Liver (tissue), 9 donors: ENCODE measurements around the gene THSD4. TPM values are rescaled to one million over a fixed set of nuclear protein-coding genes. Genes with fewer than 3 reads are reported as not detected.

Experiments used
- DNase-seq: peaks from one replicate; pipeline ENCODE4 v3.0.0-alpha.2; 2017; ENCODE audit warnings: low spot score
- H3K27ac ChIP-seq, 2 donors: one replicate each; pipeline ENCODE4 v1.7.0; 2013; ENCODE audit warnings: inconsistent platforms in 2 of 2, low read length in 2 of 2, control low read depth in 1 of 2, low read depth in 1 of 2, mild to moderate bottlenecking in 1 of 2
- H3K27me3 ChIP-seq, 4 donors: one replicate each; pipeline versions ENCODE4 v1.6.1 to v1.7.0; 2013; ENCODE audit warnings: low read length in 3 of 4, inconsistent platforms in 1 of 4, mild to moderate bottlenecking in 1 of 4, moderate library complexity in 1 of 4; ENCODE audit not compliant: control insufficient read depth in 4 of 4, insufficient read depth in 4 of 4
- H3K36me3 ChIP-seq, 4 donors: one replicate each; pipeline versions ENCODE4 v1.6.1 to v1.7.0; 2013; ENCODE audit warnings: low read length in 3 of 4, mild to moderate bottlenecking in 3 of 4, low read depth in 1 of 4, moderate library complexity in 1 of 4; ENCODE audit not compliant: control insufficient read depth in 4 of 4, insufficient read depth in 3 of 4
- H3K4me1 ChIP-seq, 4 donors: one replicate each; pipeline versions ENCODE4 v1.6.1 to v1.7.0; 2013; ENCODE audit warnings: low read length in 3 of 4, mild to moderate bottlenecking in 3 of 4, moderate library complexity in 1 of 4; ENCODE audit not compliant: control insufficient read depth in 4 of 4, insufficient read depth in 4 of 4
- H3K4me3 ChIP-seq, 3 donors: one replicate each; pipeline versions ENCODE4 v1.6.1 to v1.7.0; 2013; ENCODE audit warnings: low read length in 3 of 3, control low read depth in 1 of 3, low read depth in 1 of 3, mild to moderate bottlenecking in 1 of 3
- H3K9ac ChIP-seq, 2 donors: one replicate each; pipeline ENCODE4 v1.7.0; 2013; ENCODE audit warnings: low read length in 2 of 2, mild to moderate bottlenecking in 2 of 2, moderate library complexity in 2 of 2, control low read depth in 1 of 2, low read depth in 1 of 2
- H3K9me3 ChIP-seq, 4 donors: one replicate each; pipeline versions ENCODE4 v1.6.1 to v1.7.0; 2013; ENCODE audit warnings: low read length in 3 of 4; ENCODE audit not compliant: control insufficient read depth in 4 of 4
- EGR1 ChIP-seq, 2 donors: IDR thresholded peaks; 2 replicates each; pipeline ENCODE4 v1.6.1; 2016 to 2018; ENCODE audit warnings: antibody characterized with exemption in 2 of 2, low read depth in 2 of 2
- FOXA1 ChIP-seq: IDR thresholded peaks from 2 replicates; pipeline ENCODE4 v1.6.1; 2016; ENCODE audit warnings: antibody characterized with exemption
- FOXA2 ChIP-seq: IDR thresholded peaks from 2 replicates; pipeline ENCODE4 v1.6.1; 2016; ENCODE audit warnings: antibody characterized with exemption
- GABPA ChIP-seq, 2 donors: IDR thresholded peaks in 1 of 2; conservative IDR thresholded peaks in 1 of 2; 2 replicates each; pipeline ENCODE4 v1.6.1; 2016; ENCODE audit warnings: antibody characterized with exemption in 2 of 2, mild to moderate bottlenecking in 1 of 2, moderate library complexity in 1 of 2
- HNF4A ChIP-seq, 2 donors: conservative IDR thresholded peaks; 2 replicates each; pipeline ENCODE4 v1.6.1; 2016; ENCODE audit warnings: antibody characterized with exemption in 2 of 2, mild to moderate bottlenecking in 2 of 2
- HNF4G ChIP-seq: IDR thresholded peaks from 2 replicates; pipeline ENCODE4 v1.6.1; 2016; ENCODE audit warnings: antibody characterized with exemption
- JUND ChIP-seq, 2 donors: IDR thresholded peaks; 2 replicates each; pipeline ENCODE4 v1.6.1; 2016; ENCODE audit warnings: antibody characterized with exemption in 2 of 2
- NR2F2 ChIP-seq: IDR thresholded peaks from 2 replicates; pipeline ENCODE4 v1.6.1; 2016; ENCODE audit warnings: antibody characterized with exemption
- RAD21 ChIP-seq, 2 donors: IDR thresholded peaks; 2 replicates each; pipeline ENCODE4 v1.6.1; 2016; ENCODE audit warnings: antibody characterized with exemption in 2 of 2, mild to moderate bottlenecking in 2 of 2
- RXRA ChIP-seq, 2 donors: IDR thresholded peaks; 2 replicates each; pipeline ENCODE4 v1.6.1; 2017 to 2018; ENCODE audit warnings: antibody characterized with exemption in 2 of 2, mild to moderate bottlenecking in 1 of 2
- TAF1 ChIP-seq: conservative IDR thresholded peaks from 2 replicates; pipeline ENCODE4 v1.6.1; 2016; ENCODE audit warnings: antibody characterized with exemption, mild to moderate bottlenecking
- WGBS: extraction: QIAGEN DNeasy Blood & Tissue Kit; methylation state at CpG from one replicate; pipeline ENCODE4 v1.1.7; 2013; 5-methylcytosine and 5-hydroxymethylcytosine counted together
- polyA plus RNA-seq, 2 donors: library from polyadenylated mRNA; stranded (reverse) in 1 of 2; unstranded in 1 of 2; fragments of 200-250 nt in 1 of 2; fragments of >200 nt in 1 of 2; fragmentation: Nextera tagmentation in 1 of 2; extraction: Ambion mirVana in 1 of 2; gene quantifications; one replicate each; pipeline versions ENCODE4 v1.2.1 to v1.2.3, GENCODE V29; 2013 to 2015
- total RNA-seq, 2 donors: library from RNA; depleted of rRNA; stranded (reverse); fragments of >200 nt; gene quantifications; one replicate each; pipeline ENCODE4 v1.2.3, GENCODE V29; 2014
- TF ChIP-seq, protein P1 (sequence below): fragments of 150-350 bp; IDR thresholded peaks from 2 replicates; pipeline ENCODE4 v1.5.1; 2017; ENCODE audit warnings: improper control_type of control experiment, low read depth, low read length; ENCODE audit not compliant: missing input control
- TF ChIP-seq, protein P2 (sequence below): IDR thresholded peaks from 2 replicates; pipeline ENCODE4 v1.6.1; 2016; ENCODE audit warnings: antibody characterized with exemption
- TF ChIP-seq, protein P3 (sequence below): IDR thresholded peaks from 2 replicates; pipeline ENCODE4 v1.6.1; 2016; ENCODE audit warnings: antibody characterized with exemption
- TF ChIP-seq, protein P4 (sequence below): IDR thresholded peaks from 2 replicates; pipeline ENCODE4 v1.6.1; 2016; ENCODE audit warnings: antibody characterized with exemption
- TF ChIP-seq, protein P5 (sequence below): IDR thresholded peaks from 2 replicates; pipeline ENCODE4 v1.6.1; 2016; ENCODE audit warnings: antibody characterized with exemption, mild to moderate bottlenecking
- donor health status: healthy.
- donor health status: healthy.
- donor health status: healthy.
- donor health status: healthy.
- donor health status: healthy.

Gene THSD4
- total and polyA plus RNA-seq, 4 donors = 0.23 to 11.5 (median 1.9) TPM

DNA sequence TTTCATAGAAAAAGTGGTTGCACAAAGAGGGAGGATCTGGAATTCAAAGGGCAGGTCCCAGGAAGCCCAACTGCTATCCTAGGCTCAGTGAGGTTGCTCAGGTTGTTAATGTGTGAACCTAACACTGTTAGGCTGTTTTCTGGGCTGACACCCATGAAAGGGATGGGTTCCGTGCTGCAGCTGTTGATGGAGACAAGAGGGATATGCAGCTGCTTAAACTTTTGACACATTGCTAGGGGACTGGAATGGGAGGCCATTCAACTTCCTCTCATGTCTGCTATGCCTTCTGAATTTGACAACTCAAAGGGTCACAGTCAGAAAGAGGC, 497.1 kb downstream of the THSD4 start:
- H3K9me3 ChIP-seq = no peaks in the 10 kb centered on the region
- DNase-seq = no peak
- no peaks in the 10 kb centered on the region for H3K36me3 ChIP-seq
- no peaks in the 10 kb centered on the region for H3K27me3 ChIP-seq
- H3K9ac ChIP-seq = no peak overlapping the region
- peaks cover 0 to 20% (median 18%) of the 10 kb centered on the region in 4 donors for H3K4me1 ChIP-seq
- TF ChIP-seq, protein P1, sequence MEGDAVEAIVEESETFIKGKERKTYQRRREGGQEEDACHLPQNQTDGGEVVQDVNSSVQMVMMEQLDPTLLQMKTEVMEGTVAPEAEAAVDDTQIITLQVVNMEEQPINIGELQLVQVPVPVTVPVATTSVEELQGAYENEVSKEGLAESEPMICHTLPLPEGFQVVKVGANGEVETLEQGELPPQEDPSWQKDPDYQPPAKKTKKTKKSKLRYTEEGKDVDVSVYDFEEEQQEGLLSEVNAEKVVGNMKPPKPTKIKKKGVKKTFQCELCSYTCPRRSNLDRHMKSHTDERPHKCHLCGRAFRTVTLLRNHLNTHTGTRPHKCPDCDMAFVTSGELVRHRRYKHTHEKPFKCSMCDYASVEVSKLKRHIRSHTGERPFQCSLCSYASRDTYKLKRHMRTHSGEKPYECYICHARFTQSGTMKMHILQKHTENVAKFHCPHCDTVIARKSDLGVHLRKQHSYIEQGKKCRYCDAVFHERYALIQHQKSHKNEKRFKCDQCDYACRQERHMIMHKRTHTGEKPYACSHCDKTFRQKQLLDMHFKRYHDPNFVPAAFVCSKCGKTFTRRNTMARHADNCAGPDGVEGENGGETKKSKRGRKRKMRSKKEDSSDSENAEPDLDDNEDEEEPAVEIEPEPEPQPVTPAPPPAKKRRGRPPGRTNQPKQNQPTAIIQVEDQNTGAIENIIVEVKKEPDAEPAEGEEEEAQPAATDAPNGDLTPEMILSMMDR = no peak
- TF ChIP-seq, protein P2, sequence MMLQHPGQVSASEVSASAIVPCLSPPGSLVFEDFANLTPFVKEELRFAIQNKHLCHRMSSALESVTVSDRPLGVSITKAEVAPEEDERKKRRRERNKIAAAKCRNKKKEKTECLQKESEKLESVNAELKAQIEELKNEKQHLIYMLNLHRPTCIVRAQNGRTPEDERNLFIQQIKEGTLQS = no peak
- no peak for TF ChIP-seq HNF4G
- TF ChIP-seq, protein P3, sequence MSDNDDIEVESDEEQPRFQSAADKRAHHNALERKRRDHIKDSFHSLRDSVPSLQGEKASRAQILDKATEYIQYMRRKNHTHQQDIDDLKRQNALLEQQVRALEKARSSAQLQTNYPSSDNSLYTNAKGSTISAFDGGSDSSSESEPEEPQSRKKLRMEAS = no peak
- no peak for TF ChIP-seq FOXA2
- no peak for TF ChIP-seq JUND (IDR thresholded peaks at IDR 0.05)
- TF ChIP-seq EGR1 (IDR thresholded peaks at IDR 0.05; ENCODE audit: low read depth in 2 of 2) = no peak
- TF ChIP-seq, protein P4, sequence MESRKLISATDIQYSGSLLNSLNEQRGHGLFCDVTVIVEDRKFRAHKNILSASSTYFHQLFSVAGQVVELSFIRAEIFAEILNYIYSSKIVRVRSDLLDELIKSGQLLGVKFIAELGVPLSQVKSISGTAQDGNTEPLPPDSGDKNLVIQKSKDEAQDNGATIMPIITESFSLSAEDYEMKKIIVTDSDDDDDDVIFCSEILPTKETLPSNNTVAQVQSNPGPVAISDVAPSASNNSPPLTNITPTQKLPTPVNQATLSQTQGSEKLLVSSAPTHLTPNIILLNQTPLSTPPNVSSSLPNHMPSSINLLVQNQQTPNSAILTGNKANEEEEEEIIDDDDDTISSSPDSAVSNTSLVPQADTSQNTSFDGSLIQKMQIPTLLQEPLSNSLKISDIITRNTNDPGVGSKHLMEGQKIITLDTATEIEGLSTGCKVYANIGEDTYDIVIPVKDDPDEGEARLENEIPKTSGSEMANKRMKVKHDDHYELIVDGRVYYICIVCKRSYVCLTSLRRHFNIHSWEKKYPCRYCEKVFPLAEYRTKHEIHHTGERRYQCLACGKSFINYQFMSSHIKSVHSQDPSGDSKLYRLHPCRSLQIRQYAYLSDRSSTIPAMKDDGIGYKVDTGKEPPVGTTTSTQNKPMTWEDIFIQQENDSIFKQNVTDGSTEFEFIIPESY = no peak
- no peak for TF ChIP-seq FOXA1
- no peak for TF ChIP-seq TAF1
- no peak for TF ChIP-seq NR2F2
- TF ChIP-seq RXRA (IDR thresholded peaks at IDR 0.05) = no peak
- TF ChIP-seq, protein P5, sequence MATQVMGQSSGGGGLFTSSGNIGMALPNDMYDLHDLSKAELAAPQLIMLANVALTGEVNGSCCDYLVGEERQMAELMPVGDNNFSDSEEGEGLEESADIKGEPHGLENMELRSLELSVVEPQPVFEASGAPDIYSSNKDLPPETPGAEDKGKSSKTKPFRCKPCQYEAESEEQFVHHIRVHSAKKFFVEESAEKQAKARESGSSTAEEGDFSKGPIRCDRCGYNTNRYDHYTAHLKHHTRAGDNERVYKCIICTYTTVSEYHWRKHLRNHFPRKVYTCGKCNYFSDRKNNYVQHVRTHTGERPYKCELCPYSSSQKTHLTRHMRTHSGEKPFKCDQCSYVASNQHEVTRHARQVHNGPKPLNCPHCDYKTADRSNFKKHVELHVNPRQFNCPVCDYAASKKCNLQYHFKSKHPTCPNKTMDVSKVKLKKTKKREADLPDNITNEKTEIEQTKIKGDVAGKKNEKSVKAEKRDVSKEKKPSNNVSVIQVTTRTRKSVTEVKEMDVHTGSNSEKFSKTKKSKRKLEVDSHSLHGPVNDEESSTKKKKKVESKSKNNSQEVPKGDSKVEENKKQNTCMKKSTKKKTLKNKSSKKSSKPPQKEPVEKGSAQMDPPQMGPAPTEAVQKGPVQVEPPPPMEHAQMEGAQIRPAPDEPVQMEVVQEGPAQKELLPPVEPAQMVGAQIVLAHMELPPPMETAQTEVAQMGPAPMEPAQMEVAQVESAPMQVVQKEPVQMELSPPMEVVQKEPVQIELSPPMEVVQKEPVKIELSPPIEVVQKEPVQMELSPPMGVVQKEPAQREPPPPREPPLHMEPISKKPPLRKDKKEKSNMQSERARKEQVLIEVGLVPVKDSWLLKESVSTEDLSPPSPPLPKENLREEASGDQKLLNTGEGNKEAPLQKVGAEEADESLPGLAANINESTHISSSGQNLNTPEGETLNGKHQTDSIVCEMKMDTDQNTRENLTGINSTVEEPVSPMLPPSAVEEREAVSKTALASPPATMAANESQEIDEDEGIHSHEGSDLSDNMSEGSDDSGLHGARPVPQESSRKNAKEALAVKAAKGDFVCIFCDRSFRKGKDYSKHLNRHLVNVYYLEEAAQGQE = no peak
- TF ChIP-seq HNF4A (conservative IDR thresholded peaks at IDR 0.05) = no peak
- TF ChIP-seq RAD21 (IDR thresholded peaks at IDR 0.05) = no peak
- TF ChIP-seq GABPA (IDR thresholded peaks at IDR 0.05 in 1 of 2, conservative IDR thresholded peaks at IDR 0.05 in 1 of 2) = no peak
- H3K27ac ChIP-seq = no peak overlapping the region
- H3K4me3 ChIP-seq = no peak overlapping the region
- 80% methylated on average over 1 of the region's 1 CpG for WGBS

DNA sequence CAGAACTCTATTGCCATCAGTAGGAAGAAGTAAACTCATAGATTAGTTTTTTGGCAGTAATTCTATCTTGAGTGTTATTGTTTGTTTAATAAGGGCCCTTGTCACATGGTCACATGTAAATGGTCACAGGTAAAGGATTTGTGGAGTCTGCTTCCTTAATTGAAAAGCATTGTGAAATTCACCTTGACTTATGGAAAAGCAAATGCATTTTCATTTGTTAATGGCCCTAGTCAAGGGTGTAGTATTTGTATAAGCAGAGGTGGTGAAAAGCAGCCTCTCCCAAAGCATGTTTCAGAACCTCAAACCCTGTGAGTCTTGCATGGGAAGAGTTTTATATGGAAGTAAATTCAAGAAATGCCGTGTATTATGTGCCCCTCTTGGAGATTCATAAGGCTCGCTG, 497.6 kb downstream of the THSD4 start:
- no peak overlapping the region for H3K27ac ChIP-seq
- DNase-seq = no peak
- no peaks in the 10 kb centered on the region for H3K9me3 ChIP-seq
- 95% methylated on average over 2 of the region's 2 CpGs for WGBS
- peaks cover 0 to 20% (median 18%) of the 10 kb centered on the region in 4 donors for H3K4me1 ChIP-seq
- no peak overlapping the region for H3K9ac ChIP-seq
- H3K36me3 ChIP-seq = no peaks in the 10 kb centered on the region
- TF ChIP-seq, protein P5 = no peak
- no peak for TF ChIP-seq NR2F2
- no peak overlapping the region for H3K4me3 ChIP-seq
- H3K27me3 ChIP-seq = no peaks in the 10 kb centered on the region
